Cortex of kidney (tissue), 1 donor: ENCODE measurements around the gene CCT6B.

ENCODE experiments used
- DNase-seq: peaks from one replicate; lab custom pipeline; 2025; lab: John Stamatoyannopoulos, UW

Gene CCT6B

GRCh38 chr17:34883106-34884000 lies 77.9 kb downstream of the CCT6B start:
- no peak for DNase-seq

- DNase-seq: no peak
These were observed 82.1 kb downstream of the CCT6B start for GRCh38 chr17:34879146-34879545.
